Psoas muscle (tissue), 8 donors: Measurements from ENCODE around the gene MED9. TPM values are rescaled to one million over a fixed set of nuclear protein-coding genes. Genes with fewer than 3 reads are reported as not detected.

Experiments used
- ATAC-seq, 4 donors: fragments of 200-7000 bp; cut with Tn5 transposase; one replicate each; pipeline ENCODE4 v1.9.1; 2020; ENCODE audit warnings: moderate library complexity in 3 of 4, mild to moderate bottlenecking in 2 of 4
- DNase-seq, 2 donors: peaks; one replicate each; pipeline ENCODE4 v3.0.0-alpha.2; 2020
- H3K27ac ChIP-seq: fragments of 200-600 bp; one replicate; pipeline ENCODE4 v1.8.0; 2022
- H3K27me3 ChIP-seq, 3 donors: fragments of 200-600 bp in 1 of 3; one replicate each; pipeline versions ENCODE4 v1.6.1 to v1.8.0; 2013 to 2022; ENCODE audit warnings: low read length in 2 of 3, mild to moderate bottlenecking in 2 of 3, moderate library complexity in 1 of 3; ENCODE audit not compliant: insufficient read depth in 3 of 3
- H3K36me3 ChIP-seq, 2 donors: fragments of 200-600 bp in 1 of 2; one replicate each; pipeline versions ENCODE4 v1.6.1 to v1.8.0; 2013 to 2022; ENCODE audit warnings: low read depth in 1 of 2, mild to moderate bottlenecking in 1 of 2, moderate library complexity in 1 of 2; ENCODE audit not compliant: insufficient read depth in 1 of 2
- H3K4me1 ChIP-seq: fragments of 200-600 bp; one replicate; pipeline ENCODE4 v1.8.0; 2022
- H3K4me3 ChIP-seq: fragments of 200-600 bp; one replicate; pipeline ENCODE4 v1.8.0; 2022; ENCODE audit warnings: mild to moderate bottlenecking
- H3K9me3 ChIP-seq: fragments of 200-600 bp; one replicate; pipeline ENCODE4 v1.8.0; 2022
- CTCF ChIP-seq: fragments of 200-600 bp; IDR thresholded peaks from one replicate; pipeline ENCODE4 v1.8.0; 2022; ENCODE audit warnings: antibody characterized with exemption
- WGBS, 3 donors: extraction: QIAGEN DNeasy Blood & Tissue Kit; methylation state at CpG; one replicate each; pipeline versions ENCODE4 v1.1.6 to v1.1.7; 2013; 5-methylcytosine and 5-hydroxymethylcytosine counted together
- intact Hi-C, 2 donors: fragments of 100-400 bp; cut with DNase I; formaldehyde crosslinking; loops; one replicate each; pipeline versions ENCODE4 v1.11.0 to v1.14.2; 2022
- polyA plus RNA-seq, 3 donors: library from polyadenylated mRNA; stranded (reverse); fragments of 200-250 nt; gene quantifications; one replicate each; pipeline ENCODE4 v1.2.3, GENCODE V29; 2013
- total RNA-seq, 4 donors: library from RNA; stranded (reverse); fragmentation: NEBNext Ultra II Directional in 2 of 4; extraction: Animal tissue kit (Norgen Biotek cat#: 25700) in 2 of 4; gene quantifications; one replicate each; pipeline versions ENCODE4 v1.2.1 to v1.2.4, GENCODE V29; 2021 to 2023
- donor health status: healthy with polysubstance abuse.
- donor health status: DM: no; HTN: no; CAD: no; lungs with moderate emphysema.
- donor health status: Bipolar disorder and iron deficiency.
- donor health status: healthy.
- donor health status: DM: yes; HTN: yes; CAD: no.
- donor health status: DM: no; HTN: no; CAD: no.
- donor health status: DM: no; HTN: no; CAD: no.
- donor health status: DM: yes; HTN: yes; CAD: no.

MED9 gene
- total and polyA plus RNA-seq, 7 donors: 12.4 to 29.6 (median 18.3) TPM

DNA sequence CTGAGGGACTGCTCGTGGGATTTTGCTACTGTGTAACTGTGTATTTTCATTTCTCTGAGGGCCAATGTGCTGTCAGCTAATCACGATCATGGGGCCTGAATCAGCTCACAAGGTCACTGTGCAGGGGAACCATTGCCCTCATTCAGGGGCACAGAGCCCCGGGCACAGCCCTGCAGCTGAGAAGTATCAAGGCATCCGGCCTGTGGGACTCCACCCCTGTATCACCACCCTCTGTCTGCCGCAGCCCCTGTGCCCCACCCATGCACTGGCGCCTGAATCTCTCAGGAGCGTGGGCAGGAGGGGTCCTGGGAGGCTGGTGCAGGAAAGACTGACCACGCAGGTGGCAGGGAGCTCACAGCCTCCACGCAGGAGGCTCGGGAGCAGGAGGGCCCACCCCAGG lies 62.8 kb downstream of the MED9 start:
- Histone ChIP-seq H3K27ac (no peak overlapping the region), H3K4me3 (no peak overlapping the region), H3K36me3 (no peaks in the 10 kb centered on the region), H3K4me1 (peaks cover 17% of the 10 kb centered on the region), H3K27me3 (no peaks in the 10 kb centered on the region), H3K9me3 (no peaks in the 10 kb centered on the region)
- intact Hi-C loops: no loop called here
- DNase-seq: peak; percentile 10 to 30
- TF ChIP-seq CTCF: no peak
- 90 to 94% (median 91%) methylated on average over 10 of the region's 10 CpGs for WGBS, 3 donors
- ATAC-seq: no peak

GRCh38 chr17:17540278-17540906 lies 63.6 kb downstream of the MED9 start:
- H3K4me1 ChIP-seq: peaks cover 16% of the 10 kb centered on the region
- WGBS, 3 donors: 60 to 75% (median 64%) methylated on average over 14 to 15 of the region's 15 CpGs
- ATAC-seq (no peak), DNase-seq (peak; percentile 11 to 53)
- H3K9me3 ChIP-seq: no peaks in the 10 kb centered on the region
- intact Hi-C loops: no loop called here
- no peaks in the 10 kb centered on the region for H3K27me3 ChIP-seq
- no peak overlapping the region for H3K27ac ChIP-seq
- H3K36me3 ChIP-seq: no peaks in the 10 kb centered on the region
- H3K4me3 ChIP-seq: no peak overlapping the region
- no peak for TF ChIP-seq CTCF

- Histone ChIP-seq H3K9me3 (no peaks in the 10 kb centered on the region), H3K36me3 (no peaks in the 10 kb centered on the region), H3K4me3 (no peak overlapping the region), H3K27me3 (no peaks in the 10 kb centered on the region), H3K27ac (no peak overlapping the region), H3K4me1 (peaks cover 9% of the 10 kb centered on the region)
- DNase-seq: peak; percentile 9 to 42
- intact Hi-C loops: no loop called here
- WGBS, 3 donors: 53 to 69% (median 61%) methylated on average over 23 of the region's 23 CpGs
- no peak for TF ChIP-seq CTCF
- ATAC-seq: no peak
Measured at GRCh38 chr17:17540935-17541639, 64.3 kb downstream of the MED9 start.

DNA sequence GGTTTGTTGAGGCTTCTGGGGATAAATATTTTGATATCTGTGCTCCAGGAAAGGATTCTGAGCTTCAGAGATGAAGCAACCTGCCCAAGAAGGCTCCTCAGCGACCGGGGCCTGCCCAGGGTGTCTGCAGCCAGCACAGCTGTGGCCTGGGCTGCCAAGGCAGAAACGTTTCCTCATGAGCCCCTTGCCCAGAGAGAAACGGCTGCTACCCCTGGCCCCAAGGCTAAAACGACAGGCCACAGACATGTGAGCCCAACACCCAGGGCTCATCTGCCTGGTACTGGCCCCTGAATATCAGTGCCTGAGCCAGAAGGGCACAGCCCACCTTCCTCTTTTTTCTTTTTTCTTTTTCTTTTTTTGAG lies 64.8 kb downstream of the MED9 start:
- intact Hi-C loops: no loop called here
- H3K27ac ChIP-seq: no peak overlapping the region
- H3K9me3 ChIP-seq: no peaks in the 10 kb centered on the region
- H3K4me1 ChIP-seq: peaks cover 7% of the 10 kb centered on the region
- no peak for TF ChIP-seq CTCF
- H3K4me3 ChIP-seq: no peak overlapping the region
- DNase-seq (peak; percentile 7 to 51), ATAC-seq (no peak)
- no peaks in the 10 kb centered on the region for H3K36me3 ChIP-seq
- H3K27me3 ChIP-seq: no peaks in the 10 kb centered on the region
- 58 to 78% (median 78%) methylated on average over 5 of the region's 5 CpGs for WGBS, 3 donors

Other genes with a start within 250 kb of the MED9 start
- gene FLCN, start 239.8 kb upstream of the MED9 start, total RNA-seq: 10 to 100 TPM; 38.7 to 79.4 (median 52.6) TPM
- gene FLCN, start 239.8 kb upstream of the MED9 start, polyA plus RNA-seq: 100 to 1,000 TPM in 1 of 3 donors, 10 to 100 TPM in 2; 42.0 to 106 (median 86.8) TPM
- 100 to 1,000 TPM in 3 of 4 donors, 10 to 100 TPM in 1; 99.8 to 154 (median 131) TPM for gene COPS3, start 195.8 kb upstream of the MED9 start, total RNA-seq
- 100 to 1,000 TPM; 111 to 164 (median 140) TPM for gene COPS3, start 195.8 kb upstream of the MED9 start, polyA plus RNA-seq
- gene NT5M, start 173.6 kb upstream of the MED9 start, total RNA-seq: 10 to 100 TPM in 1 of 4 donors, 1 to 10 TPM in 3; 6.0 to 11.0 (median 7.5) TPM
- gene NT5M, start 173.6 kb upstream of the MED9 start, polyA plus RNA-seq: 10 to 100 TPM in 2 of 3 donors, 1 to 10 TPM in 1; 6.2 to 11.5 (median 10.3) TPM
- gene RASD1, start 19.4 kb downstream of the MED9 start, total RNA-seq: 100 to 1,000 TPM in 1 of 4 donors, 10 to 100 TPM in 1, 1 to 10 TPM in 2; 4.4 to 436 (median 33.8) TPM
- gene RASD1, start 19.4 kb downstream of the MED9 start, polyA plus RNA-seq: 100 to 1,000 TPM in 1 of 3 donors, 10 to 100 TPM in 2; 10.7 to 121 (median 26.5) TPM
- 10 to 100 TPM; 15.9 to 28.1 (median 21.7) TPM for gene PEMT, start 114.7 kb downstream of the MED9 start, total RNA-seq
- 10 to 100 TPM; 24.1 to 79.0 (median 35.7) TPM for gene PEMT, start 114.7 kb downstream of the MED9 start, polyA plus RNA-seq
- 1 to 10 TPM; 6.8 to 7.9 (median 7.2) TPM for gene RAI1, start 204.5 kb downstream of the MED9 start, total RNA-seq
- 1 to 10 TPM; 4.0 to 9.0 (median 6.6) TPM for gene RAI1, start 204.5 kb downstream of the MED9 start, polyA plus RNA-seq